Measurements from ENCODE around the gene BAHCC1. TPM values are rescaled to one million over a fixed set of nuclear protein-coding genes. Genes with fewer than 3 reads are reported as not detected.

The BAHCC1 gene
- total and polyA plus RNA-seq, 2 donors (not counting 3 experiments of a cell fraction or from before 2014, with no cell fraction given) = 4.7 to 11.6 TPM

DNA sequence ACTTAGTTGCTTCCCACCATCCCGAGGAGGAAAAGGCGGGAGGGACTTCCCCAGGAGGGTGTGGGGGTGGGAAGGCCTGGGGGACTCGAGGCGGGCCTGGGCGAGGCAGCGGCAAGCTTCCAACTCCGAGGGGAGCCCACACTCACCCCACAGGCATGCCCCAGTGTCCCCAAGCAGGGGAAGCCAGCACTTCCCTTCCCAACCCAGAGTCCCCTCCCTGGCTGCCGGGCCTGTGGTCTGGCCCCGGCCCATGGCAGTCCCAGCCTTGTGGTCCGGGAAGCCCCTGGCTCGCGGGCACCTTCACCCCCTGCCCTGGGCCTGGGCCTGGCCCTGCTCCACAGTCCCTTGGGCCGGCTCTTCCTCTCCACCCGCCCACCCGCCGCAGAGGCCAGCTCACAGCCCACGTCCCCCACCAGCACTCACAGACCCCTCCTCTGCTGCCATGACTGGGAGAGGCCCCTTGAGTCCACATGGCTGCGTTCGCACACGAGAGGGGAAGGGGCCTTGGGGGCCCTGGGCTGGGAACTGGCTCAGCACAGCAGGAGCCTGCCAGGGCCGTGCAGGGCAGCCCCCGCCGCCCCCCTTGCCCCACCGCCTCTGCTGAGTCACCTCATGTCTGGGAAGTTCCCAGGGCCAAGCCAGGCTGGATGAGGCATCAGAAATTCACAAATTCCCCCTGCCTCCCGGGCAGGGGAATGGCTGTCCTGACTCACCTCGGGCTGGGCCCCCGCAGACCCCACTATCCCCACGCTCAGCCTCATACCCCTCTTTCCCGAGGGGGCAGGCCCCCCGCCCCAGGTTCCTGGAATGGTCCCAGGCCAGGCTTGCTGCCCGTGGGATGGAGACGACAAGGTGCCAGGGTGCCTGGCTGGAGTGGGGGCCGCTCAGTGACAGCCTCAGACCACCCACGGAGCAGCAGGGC lies 27.8 kb downstream of the BAHCC1 start:
- intact Hi-C loops (cut with micrococcal nuclease) (loop anchor here (1.0 kb wide), 1 partner anchor 23 kb away; no protein-coding TSS in a partner anchor), dilution Hi-C loops (cut with MboI; ENCODE audit: extremely low pct_ligation_motif_present, low sequenced_read_pairs) (no loop called here)
- H3K9me3 ChIP-seq (replicated peaks; ENCODE audit: control insufficient read depth, insufficient read depth, low read length) = no peaks in the 10 kb centered on the region
- peak overlapping the region in 1 of 3 experiments; percentile 1 for H3K4me3 ChIP-seq (replicated peaks in 1 of 3; ENCODE audit: insufficient read depth in 1 of 3, low read depth in 1 of 3, low read length in 3 of 3)
- H3K4me2 ChIP-seq (ENCODE audit: insufficient read depth, low read length) = peak overlapping the region; percentile 33
- BruUV-seq (replicated peaks) = no TSS peak
- CTCF ChIA-PET = interaction anchor here (1.2 to 1.9 kb wide), 4 partner anchors 17 to 170 kb away, joined by 3 to 7 read pairs (median 4); no protein-coding TSS in a partner anchor
- H4K20me1 ChIP-seq (replicated peaks; ENCODE audit: control insufficient read depth, extremely low read depth, insufficient read depth, low read length) = no peaks in the 10 kb centered on the region
- H3K9me1 ChIP-seq (replicated peaks; ENCODE audit: control insufficient read depth, extremely low read depth, insufficient read depth, low read length) = no peaks in the 10 kb centered on the region
- DNase-seq (ENCODE audit: low read depth, low spot score) = peak; percentile 93
- H2AFZ ChIP-seq (ENCODE audit: low read depth, low read length) = peak overlapping the region; percentile 49
- POLR2A ChIA-PET = no interaction called here
- no peaks in the 10 kb centered on the region for H3K36me3 ChIP-seq (ENCODE audit: control insufficient read depth in 2 of 2, extremely low read depth in 1 of 2, insufficient read depth in 2 of 2, low read length in 2 of 2)
- H3K27me3 ChIP-seq (ENCODE audit: control insufficient read depth in 2 of 2, insufficient read depth in 2 of 2, low read length in 2 of 2) = no peaks in the 10 kb centered on the region
- TF ChIP-seq POLR2AphosphoS5 (IDR thresholded peaks at IDR 0.05; ENCODE audit: insufficient read depth, low read depth, low read length) = no peak
- peak; percentile 56 for TF ChIP-seq FOS (IDR thresholded peaks at IDR 0.05; ENCODE audit: borderline replicate concordance, insufficient read depth, low read length)
- peak; percentile 96 for FAIRE-seq
- H3K27ac ChIP-seq (ENCODE audit: insufficient read depth, low read depth, low read length) = peak overlapping the region; percentile 90
- peak overlapping the region; percentile 83 for H3K9ac ChIP-seq (replicated peaks; ENCODE audit: extremely low read depth, insufficient read depth, low read length)
- H3K4me1 ChIP-seq (ENCODE audit: control insufficient read depth, extremely low read depth, insufficient read depth, low read length) = peaks cover 27% of the 10 kb centered on the region
- no peaks in the 10 kb centered on the region for H3K79me2 ChIP-seq (ENCODE audit: control insufficient read depth, insufficient read depth, low read length)

DNA sequence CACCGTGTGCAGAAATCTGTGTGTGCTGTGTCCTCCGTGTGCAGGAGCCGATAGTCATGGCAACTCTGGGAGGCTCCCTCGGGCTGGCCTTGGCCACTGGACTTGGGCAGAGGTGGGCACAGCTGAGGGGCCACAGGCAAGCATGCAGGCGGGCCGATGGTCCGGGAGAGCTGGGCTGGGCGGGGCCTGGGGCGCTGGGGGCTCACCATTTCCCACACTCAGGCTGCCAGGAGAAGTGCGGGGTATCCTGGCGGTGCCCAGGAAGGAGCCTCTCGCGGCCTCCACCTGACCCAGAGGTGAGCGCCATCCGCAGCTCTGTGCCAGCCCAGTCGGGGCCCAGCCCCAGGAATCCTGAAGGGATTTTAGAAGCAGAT lies 28.4 kb downstream of the BAHCC1 start:
- Histone ChIP-seq H4K20me1 (replicated peaks; ENCODE audit: control insufficient read depth, extremely low read depth, insufficient read depth, low read length) (no peaks in the 10 kb centered on the region), H3K4me3 (replicated peaks in 1 of 3; ENCODE audit: insufficient read depth in 1 of 3, low read depth in 1 of 3, low read length in 3 of 3) (no peak overlapping the region), H3K9me1 (replicated peaks; ENCODE audit: control insufficient read depth, extremely low read depth, insufficient read depth, low read length) (no peaks in the 10 kb centered on the region), H3K79me2 (ENCODE audit: control insufficient read depth, insufficient read depth, low read length) (no peaks in the 10 kb centered on the region), H3K27ac (ENCODE audit: insufficient read depth, low read depth, low read length) (peak overlapping the region; percentile 90), H3K9ac (replicated peaks; ENCODE audit: extremely low read depth, insufficient read depth, low read length) (peak overlapping the region; percentile 83), H3K27me3 (ENCODE audit: control insufficient read depth in 2 of 2, insufficient read depth in 2 of 2, low read length in 2 of 2) (no peaks in the 10 kb centered on the region), H3K4me2 (ENCODE audit: insufficient read depth, low read length) (no peak overlapping the region), H3K4me1 (ENCODE audit: control insufficient read depth, extremely low read depth, insufficient read depth, low read length) (peaks cover 27% of the 10 kb centered on the region), H2AFZ (ENCODE audit: low read depth, low read length) (no peak overlapping the region), H3K9me3 (replicated peaks; ENCODE audit: control insufficient read depth, insufficient read depth, low read length) (no peaks in the 10 kb centered on the region), H3K36me3 (ENCODE audit: control insufficient read depth in 2 of 2, extremely low read depth in 1 of 2, insufficient read depth in 2 of 2, low read length in 2 of 2) (no peaks in the 10 kb centered on the region)
- DNase-seq (ENCODE audit: low read depth, low spot score) = no peak
- no peak for FAIRE-seq
- intact Hi-C loops (cut with micrococcal nuclease) (loop anchor here (1.0 kb wide), 1 partner anchor 23 kb away; no protein-coding TSS in a partner anchor), dilution Hi-C loops (cut with MboI; ENCODE audit: extremely low pct_ligation_motif_present, low sequenced_read_pairs) (no loop called here)
- ChIA-PET CTCF (no interaction called here), POLR2A (no interaction called here)
- TF ChIP-seq, protein P1, sequence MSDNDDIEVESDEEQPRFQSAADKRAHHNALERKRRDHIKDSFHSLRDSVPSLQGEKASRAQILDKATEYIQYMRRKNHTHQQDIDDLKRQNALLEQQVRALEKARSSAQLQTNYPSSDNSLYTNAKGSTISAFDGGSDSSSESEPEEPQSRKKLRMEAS (IDR thresholded peaks at IDR 0.05; ENCODE audit: insufficient read depth, insufficient read length) = no peak
- TF ChIP-seq POLR2A (IDR thresholded peaks at IDR 0.05; ENCODE audit: low read depth, low read length) (no peak), POLR2AphosphoS5 (IDR thresholded peaks at IDR 0.05; ENCODE audit: insufficient read depth, low read depth, low read length) (no peak), GATA2 (IDR thresholded peaks at IDR 0.05; ENCODE audit: insufficient read depth, insufficient read length, low read depth, low read length) (no peak)
- BruUV-seq (replicated peaks) = no TSS peak

Measured in endothelial cell of umbilical vein (primary cell).